ENCODE results near the gene GRXCR1.
A peak's percentile ranks its signal among the peaks of the same experiment; 100 is the strongest.

GRXCR1 gene

DNA sequence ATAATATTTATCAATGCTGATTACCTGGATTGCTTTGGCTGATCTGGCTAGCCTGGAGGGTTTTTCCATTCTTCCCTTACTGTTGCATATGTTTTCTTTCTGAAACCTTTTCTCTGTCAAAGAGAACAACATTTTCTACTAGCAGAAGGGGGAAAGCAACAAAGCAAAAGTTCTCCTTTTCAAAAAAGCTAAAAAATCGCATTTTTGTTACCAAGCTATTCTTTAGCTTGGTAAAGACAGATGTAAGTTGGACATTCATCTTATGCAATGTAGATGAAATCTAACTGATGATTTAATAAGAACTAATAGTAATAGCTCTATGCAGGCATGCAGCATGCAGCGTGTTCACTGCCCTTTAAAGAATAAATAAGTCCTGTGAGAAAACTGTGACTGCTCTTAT, at the start of gene GRXCR1:
Gene GRXCR1 (plus strand): TSS at position 301 of the 400 bp plus-strand sequence. CDS start 554 bp downstream, outside the sequence.
- no peak within 1 kb of the TSS for H3K27ac ChIP-seq
- TF ChIP-seq, protein P1, sequence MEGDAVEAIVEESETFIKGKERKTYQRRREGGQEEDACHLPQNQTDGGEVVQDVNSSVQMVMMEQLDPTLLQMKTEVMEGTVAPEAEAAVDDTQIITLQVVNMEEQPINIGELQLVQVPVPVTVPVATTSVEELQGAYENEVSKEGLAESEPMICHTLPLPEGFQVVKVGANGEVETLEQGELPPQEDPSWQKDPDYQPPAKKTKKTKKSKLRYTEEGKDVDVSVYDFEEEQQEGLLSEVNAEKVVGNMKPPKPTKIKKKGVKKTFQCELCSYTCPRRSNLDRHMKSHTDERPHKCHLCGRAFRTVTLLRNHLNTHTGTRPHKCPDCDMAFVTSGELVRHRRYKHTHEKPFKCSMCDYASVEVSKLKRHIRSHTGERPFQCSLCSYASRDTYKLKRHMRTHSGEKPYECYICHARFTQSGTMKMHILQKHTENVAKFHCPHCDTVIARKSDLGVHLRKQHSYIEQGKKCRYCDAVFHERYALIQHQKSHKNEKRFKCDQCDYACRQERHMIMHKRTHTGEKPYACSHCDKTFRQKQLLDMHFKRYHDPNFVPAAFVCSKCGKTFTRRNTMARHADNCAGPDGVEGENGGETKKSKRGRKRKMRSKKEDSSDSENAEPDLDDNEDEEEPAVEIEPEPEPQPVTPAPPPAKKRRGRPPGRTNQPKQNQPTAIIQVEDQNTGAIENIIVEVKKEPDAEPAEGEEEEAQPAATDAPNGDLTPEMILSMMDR (IDR thresholded peaks at IDR 0.05): no peak
- no peak for TF ChIP-seq ZFX (IDR thresholded peaks at IDR 0.05; ENCODE audit: borderline replicate concordance)

DNA sequence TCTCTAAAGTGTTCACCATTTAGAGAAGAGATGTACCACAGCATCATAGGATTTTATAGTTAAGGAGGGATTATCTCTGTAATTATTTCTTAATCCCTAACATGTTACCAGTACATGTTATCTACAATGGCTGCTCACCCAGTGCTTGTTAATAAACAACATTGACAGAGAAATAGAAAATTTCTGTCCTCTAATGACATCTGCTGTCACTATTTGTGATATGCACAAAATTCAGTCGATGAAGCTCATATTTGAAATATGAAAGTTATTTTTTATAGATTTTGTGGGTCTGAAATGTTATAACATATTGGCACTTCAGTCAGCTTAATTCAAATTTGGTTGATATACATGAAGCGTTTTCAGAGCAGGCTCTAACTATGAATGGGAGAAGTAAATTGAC, 48.8 kb upstream of the GRXCR1 start:
- H3K27ac ChIP-seq: no peak overlapping the region
- TF ChIP-seq, protein P1 (IDR thresholded peaks at IDR 0.05): no peak
- TF ChIP-seq ZFX (IDR thresholded peaks at IDR 0.05; ENCODE audit: borderline replicate concordance): no peak

DNA sequence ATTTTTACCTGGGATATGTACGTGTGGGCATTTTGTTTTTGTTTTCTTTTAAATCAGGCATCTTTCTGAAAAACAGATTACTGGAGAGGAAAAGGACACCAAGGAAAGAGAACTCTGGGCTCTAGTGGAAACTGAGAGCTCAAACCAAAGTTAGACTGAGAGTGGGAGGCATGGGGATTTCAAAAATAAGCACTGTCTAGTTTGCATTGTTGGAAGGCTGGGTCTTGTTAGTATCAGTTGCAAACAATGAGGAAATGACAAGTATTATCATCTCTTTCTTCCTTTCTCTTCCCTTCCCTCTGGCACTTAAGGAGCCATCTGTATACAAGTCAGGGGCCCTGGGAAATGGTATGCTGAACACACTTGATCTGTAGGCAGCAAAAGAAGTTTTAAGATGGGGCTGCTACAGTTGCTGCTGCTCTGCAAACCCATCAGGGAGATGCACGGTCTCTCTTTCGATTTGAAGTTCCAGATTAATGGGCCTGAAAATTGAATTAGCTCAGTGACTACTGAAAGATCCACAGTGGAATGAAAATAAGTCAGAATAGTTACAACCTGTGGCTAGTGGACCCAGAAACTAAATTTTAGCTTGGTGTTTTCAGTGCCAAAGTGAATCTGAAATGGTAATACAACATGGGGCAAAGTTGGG, 48.0 kb upstream of the GRXCR1 start:
- no peak for TF ChIP-seq ZFX (IDR thresholded peaks at IDR 0.05; ENCODE audit: borderline replicate concordance)
- TF ChIP-seq, protein P1 (IDR thresholded peaks at IDR 0.05): no peak
- H3K27ac ChIP-seq: no peak overlapping the region

DNA sequence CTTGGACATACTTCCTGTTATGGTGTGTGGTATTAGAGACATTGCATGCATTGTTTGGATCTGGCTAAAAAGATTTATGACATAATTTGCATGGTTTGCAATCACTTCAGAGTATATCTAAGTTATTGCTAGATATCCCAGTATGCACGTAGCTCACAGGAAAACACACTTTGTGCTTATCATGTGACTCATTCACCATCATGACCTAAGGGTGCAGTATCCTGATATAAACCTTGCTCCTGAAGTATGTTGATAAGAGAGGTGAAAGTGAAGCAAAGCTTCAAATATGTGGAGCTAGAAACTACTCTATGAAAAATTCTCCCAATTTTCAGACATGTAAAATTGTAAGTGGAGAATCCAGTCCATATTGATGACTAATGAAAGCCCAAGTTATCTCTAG, 46.9 kb upstream of the GRXCR1 start:
- TF ChIP-seq, protein P1 (IDR thresholded peaks at IDR 0.05): no peak
- no peak for TF ChIP-seq ZFX (IDR thresholded peaks at IDR 0.05; ENCODE audit: borderline replicate concordance)
- no peak overlapping the region for H3K27ac ChIP-seq

DNA sequence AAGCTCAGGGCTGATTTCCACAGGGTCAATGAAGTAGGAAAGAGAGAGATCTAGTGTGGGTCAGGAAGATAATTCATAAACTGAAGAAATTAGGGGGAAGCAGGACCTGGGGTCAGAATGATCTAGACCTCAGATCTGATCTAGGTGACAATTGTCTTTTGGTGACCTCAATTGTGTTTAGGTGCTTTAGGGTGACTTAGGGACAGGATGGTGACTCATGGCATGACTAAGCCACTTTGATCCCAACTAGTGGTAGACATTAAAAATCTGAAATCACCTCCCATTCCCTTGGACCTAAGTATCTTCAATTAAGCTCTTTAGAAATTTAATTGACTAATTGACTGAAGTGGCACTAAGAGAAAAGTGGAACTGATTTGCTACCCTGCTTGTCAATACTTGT, 36.7 kb upstream of the GRXCR1 start:
- TF ChIP-seq, protein P1 (IDR thresholded peaks at IDR 0.05): no peak
- no peak for TF ChIP-seq ZFX (IDR thresholded peaks at IDR 0.05; ENCODE audit: borderline replicate concordance)
- H3K27ac ChIP-seq: no peak overlapping the region

GRCh38 chr4:42865572-42866189, 26.8 kb upstream of the GRXCR1 start:
- TF ChIP-seq ZFX (IDR thresholded peaks at IDR 0.05; ENCODE audit: borderline replicate concordance): no peak
- TF ChIP-seq, protein P1 (IDR thresholded peaks at IDR 0.05): peak; percentile 87

DNA sequence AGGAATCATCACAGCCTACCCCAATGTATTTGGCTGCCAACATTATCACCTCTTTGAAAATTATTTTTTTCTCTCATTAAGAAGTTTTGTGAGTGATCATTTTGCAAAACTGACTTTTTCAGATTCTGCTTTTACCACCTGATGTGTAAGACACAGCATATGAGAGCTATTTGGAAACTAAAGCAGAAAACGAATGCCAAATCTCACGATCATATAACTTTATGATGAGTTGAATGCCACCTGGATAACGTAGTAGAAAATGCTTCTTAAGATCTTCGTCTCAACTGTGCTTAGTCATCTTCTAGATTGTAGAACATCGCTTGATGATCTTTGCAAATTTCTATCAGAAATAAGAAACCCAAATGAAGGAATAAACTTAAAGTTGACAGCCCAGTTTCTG, 21.3 kb upstream of the GRXCR1 start:
- no peak overlapping the region for H3K27ac ChIP-seq
- TF ChIP-seq ZFX (IDR thresholded peaks at IDR 0.05; ENCODE audit: borderline replicate concordance): no peak
- TF ChIP-seq, protein P1 (IDR thresholded peaks at IDR 0.05): no peak

More at GRCh38 chr4:42865572-42866189, 26.8 kb upstream of the GRXCR1 start:
- H3K27ac ChIP-seq: no peak overlapping the region

All from 22Rv1 (cell line).